GM13976 (cell line): ENCODE results near the gene TEX13B.
"Not testable (repeated sequence)": the region's sequence is repeated elsewhere in the genome, so short reads cannot be mapped to it uniquely, and the experiment has no call there.

Experiments used
- DNase-seq: peaks from one replicate; pipeline ENCODE4 v3.0.0; 2012; ENCODE audit warnings: low spot score
- in situ Hi-C: fragments of 300-500 bp; cut with MboI; formaldehyde crosslinking; loops from one replicate; pipeline ENCODE4 v1.12.0; 2022; ENCODE audit warnings: low sequenced_read_pairs, mixed read lengths, inconsistent platforms; ENCODE audit not compliant: unreplicated experiment
- TF ChIP-seq, protein P1 (sequence below): IDR thresholded peaks from 2 replicates; pipeline ENCODE4 v1.5.1; 2012; ENCODE audit warnings: borderline replicate concordance, mild to moderate bottlenecking; ENCODE audit not compliant: insufficient read depth; ENCODE audit errors: extremely low read depth, missing control alignments, control extremely low read depth

TEX13B gene

GRCh38 chrX:107968623-107969022, 13.5 kb downstream of the TEX13B start:
- TF ChIP-seq, protein P1, sequence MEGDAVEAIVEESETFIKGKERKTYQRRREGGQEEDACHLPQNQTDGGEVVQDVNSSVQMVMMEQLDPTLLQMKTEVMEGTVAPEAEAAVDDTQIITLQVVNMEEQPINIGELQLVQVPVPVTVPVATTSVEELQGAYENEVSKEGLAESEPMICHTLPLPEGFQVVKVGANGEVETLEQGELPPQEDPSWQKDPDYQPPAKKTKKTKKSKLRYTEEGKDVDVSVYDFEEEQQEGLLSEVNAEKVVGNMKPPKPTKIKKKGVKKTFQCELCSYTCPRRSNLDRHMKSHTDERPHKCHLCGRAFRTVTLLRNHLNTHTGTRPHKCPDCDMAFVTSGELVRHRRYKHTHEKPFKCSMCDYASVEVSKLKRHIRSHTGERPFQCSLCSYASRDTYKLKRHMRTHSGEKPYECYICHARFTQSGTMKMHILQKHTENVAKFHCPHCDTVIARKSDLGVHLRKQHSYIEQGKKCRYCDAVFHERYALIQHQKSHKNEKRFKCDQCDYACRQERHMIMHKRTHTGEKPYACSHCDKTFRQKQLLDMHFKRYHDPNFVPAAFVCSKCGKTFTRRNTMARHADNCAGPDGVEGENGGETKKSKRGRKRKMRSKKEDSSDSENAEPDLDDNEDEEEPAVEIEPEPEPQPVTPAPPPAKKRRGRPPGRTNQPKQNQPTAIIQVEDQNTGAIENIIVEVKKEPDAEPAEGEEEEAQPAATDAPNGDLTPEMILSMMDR, result no peak
- DNase-seq, result no peak
- in situ Hi-C loops, result no loop called here

- in situ Hi-C loops, DNase-seq: not testable (repeated sequence)
These were observed 26.8 kb downstream of the TEX13B start for GRCh38 chrX:107955337-107955736.

GRCh38 chrX:107940095-107940494, 42.1 kb downstream of the TEX13B start:
- in situ Hi-C loops, result no loop called here
- TF ChIP-seq, protein P1, result no peak
- DNase-seq, result no peak

DNA sequence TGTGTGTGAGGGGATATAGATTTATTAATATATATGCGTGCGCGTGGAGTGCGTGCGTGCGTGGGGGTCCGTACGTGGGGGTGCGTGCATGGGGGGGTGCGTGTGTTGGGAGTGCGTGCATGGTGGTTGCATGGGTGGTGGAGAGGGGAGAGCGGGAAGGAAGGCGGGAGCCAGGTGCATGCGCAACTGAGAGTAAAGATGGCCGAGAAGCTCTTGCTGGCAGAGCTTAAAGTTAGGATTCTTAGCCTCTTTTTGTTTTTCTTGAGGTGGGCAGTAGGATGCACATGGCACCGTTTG, 45.8 kb downstream of the TEX13B start:
- TF ChIP-seq, protein P1, result no peak
- no peak for DNase-seq
- in situ Hi-C loops, result no loop called here

DNA sequence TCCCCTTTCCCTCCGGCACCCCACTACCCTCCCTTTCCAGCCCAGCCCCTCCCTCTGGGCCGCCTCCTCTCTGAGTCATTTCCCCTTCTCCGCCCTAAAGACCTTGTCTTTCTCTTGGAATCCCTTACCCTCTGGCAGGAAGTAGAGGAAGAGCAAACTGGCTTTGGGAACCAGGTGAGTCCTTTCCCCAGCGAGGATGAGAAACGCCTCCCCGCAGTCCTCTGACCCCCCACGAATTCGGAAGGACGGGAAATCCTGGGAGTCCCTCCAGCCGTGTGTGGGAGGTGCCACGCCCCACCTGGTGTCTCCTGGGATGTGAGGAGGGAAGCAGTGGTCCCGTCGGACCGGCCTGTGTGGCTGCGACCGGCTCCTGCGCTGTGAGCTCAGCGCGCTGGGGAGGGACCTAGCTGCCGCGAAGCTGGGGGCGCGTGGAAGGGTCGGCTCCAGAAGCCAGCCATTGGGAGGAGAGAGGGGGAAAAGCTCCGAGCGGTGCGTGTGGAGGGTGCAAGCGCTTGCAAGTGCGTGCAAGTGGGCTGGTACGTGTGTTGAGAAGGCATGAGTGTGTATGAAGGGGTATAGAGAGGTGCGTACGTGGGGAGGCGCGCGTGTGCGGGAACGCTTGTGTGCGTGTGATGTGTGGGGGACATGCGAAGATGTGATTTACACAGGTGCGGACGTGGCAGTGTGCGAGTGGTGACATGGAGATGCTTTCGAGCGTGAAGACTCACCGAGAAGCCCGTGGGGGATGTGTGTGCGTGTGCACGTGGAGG, 46.3 kb downstream of the TEX13B start:
- no peak for DNase-seq
- in situ Hi-C loops, result no loop called here
- TF ChIP-seq, protein P1, result no peak

DNA sequence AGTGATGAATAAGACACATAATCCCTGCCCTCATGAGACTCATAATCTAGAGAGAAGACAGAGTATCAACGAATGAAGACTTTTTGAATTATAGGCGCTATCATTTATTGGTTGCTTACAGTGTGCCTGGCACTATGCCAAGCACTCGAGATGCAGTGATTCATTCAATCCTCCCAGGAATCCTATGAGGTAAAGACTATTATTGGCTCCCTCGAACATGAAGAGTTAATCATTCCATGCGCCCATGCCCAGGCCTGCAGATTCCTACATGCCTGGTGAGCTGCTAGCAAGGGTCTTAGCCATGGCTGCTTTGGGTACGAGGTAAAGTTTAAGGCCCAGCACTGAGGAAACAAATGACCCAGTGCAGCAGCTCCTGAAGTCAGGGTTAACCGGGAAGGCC, 47.0 kb downstream of the TEX13B start:
- in situ Hi-C loops, result no loop called here
- no peak for DNase-seq
- TF ChIP-seq, protein P1, result no peak

DNA sequence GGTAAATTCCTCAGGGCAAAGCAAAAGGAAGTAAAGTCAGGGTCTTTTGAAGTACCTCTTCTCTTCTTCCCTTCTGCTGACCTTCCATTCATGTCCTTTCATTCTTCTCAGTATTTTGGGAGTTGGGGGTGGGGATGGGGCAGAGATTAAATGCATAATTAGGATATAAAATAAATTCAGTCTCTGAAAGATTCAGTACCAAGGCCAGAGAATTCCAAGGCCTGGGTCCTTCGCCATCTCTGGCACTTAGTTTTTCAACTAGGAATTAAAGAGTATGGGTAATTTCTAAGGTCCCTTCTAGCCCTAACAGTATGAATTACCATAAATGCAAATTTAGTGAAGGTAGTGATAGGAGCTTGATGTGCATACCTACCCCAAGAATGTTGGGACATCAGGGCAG, 47.9 kb downstream of the TEX13B start:
- in situ Hi-C loops, result no loop called here
- DNase-seq, result no peak
- TF ChIP-seq, protein P1, result no peak
